CD4-positive, alpha-beta memory T cell (primary cell): ENCODE measurements around the gene PIK3R5. TPM values are rescaled to one million over a fixed set of nuclear protein-coding genes. Genes with fewer than 3 reads are reported as not detected.

Experiments used
- CTCF ChIA-PET: fragments of 350-600 bp; sonication (Branson Sonifier 250); formaldehyde crosslinking; loops from one replicate; lab custom pipeline; 2021; ENCODE audit warnings: inconsistent platforms; ENCODE audit not compliant: partially characterized antibody; lab: Charles Lee
- POLR2A ChIA-PET: fragments of 350-600 bp; sonication (Branson Sonifier 250); formaldehyde crosslinking; loops from one replicate; lab custom pipeline; 2021; ENCODE audit not compliant: partially characterized antibody; lab: Charles Lee
- DNase-seq, 5 donors: peaks; one replicate each; pipeline versions ENCODE4 v3.0.0 to v3.0.0-alpha.2; 2020 to 2022; ENCODE audit warnings: mixed read lengths in 1 of 5
- H3K27ac ChIP-seq: one replicate; pipeline ENCODE4 v1.7.0; 2013; ENCODE audit warnings: low read depth, low read length
- H3K27me3 ChIP-seq: 2 replicates; pipeline ENCODE4 v1.7.0; 2013; ENCODE audit warnings: mild to moderate bottlenecking, low read length, moderate library complexity; ENCODE audit not compliant: insufficient read depth
- H3K36me3 ChIP-seq: 2 replicates; pipeline ENCODE4 v1.7.0; 2013; ENCODE audit warnings: mild to moderate bottlenecking, low read length, moderate library complexity; ENCODE audit not compliant: insufficient read depth
- H3K4me1 ChIP-seq: 2 replicates; pipeline ENCODE4 v1.7.0; 2013; ENCODE audit warnings: mild to moderate bottlenecking, low read length, moderate library complexity; ENCODE audit not compliant: insufficient read depth
- H3K4me3 ChIP-seq, 2 donors: one replicate each; pipeline ENCODE4 v1.7.0; 2013; ENCODE audit warnings: low read length in 2 of 2, mild to moderate bottlenecking in 1 of 2
- H3K9me3 ChIP-seq, 2 donors: one replicate each; pipeline ENCODE4 v1.7.0; 2013; ENCODE audit warnings: low read length in 2 of 2, control low read depth in 1 of 2; ENCODE audit not compliant: control insufficient read depth in 1 of 2
- H3K27ac Mint-ChIP-seq, 7 donors: one replicate each; pipeline ENCODE4 v1.8.0; 2020 to 2021; ENCODE audit warnings: mixed read lengths in 7 of 7, mild to moderate bottlenecking in 6 of 7, inconsistent platforms in 3 of 7, moderate library complexity in 3 of 7
- H3K27me3 Mint-ChIP-seq, 2 donors: one replicate each; pipeline ENCODE4 v1.8.0; 2020 to 2021; ENCODE audit warnings: mixed read lengths in 2 of 2
- H3K36me3 Mint-ChIP-seq, 2 donors: one replicate each; pipeline ENCODE4 v1.8.0; 2020 to 2021; ENCODE audit warnings: mixed read lengths in 2 of 2, inconsistent platforms in 1 of 2, mild to moderate bottlenecking in 1 of 2
- H3K4me1 Mint-ChIP-seq, 4 donors: one replicate each; pipeline ENCODE4 v1.8.0; 2020 to 2021; ENCODE audit warnings: mixed read lengths in 4 of 4, mild to moderate bottlenecking in 1 of 4
- H3K4me3 Mint-ChIP-seq, 8 donors: one replicate each; pipeline ENCODE4 v1.8.0; 2020 to 2021; ENCODE audit warnings: mixed read lengths in 8 of 8, mild to moderate bottlenecking in 7 of 8, moderate library complexity in 6 of 8, inconsistent platforms in 3 of 8
- H3K9me3 Mint-ChIP-seq, 8 donors: one replicate each; pipeline ENCODE4 v1.8.0; 2020 to 2021; ENCODE audit warnings: mixed read lengths in 8 of 8, mild to moderate bottlenecking in 5 of 8, inconsistent platforms in 3 of 8, moderate library complexity in 1 of 8
- intact Hi-C: fragments of 100-400 bp; cut with micrococcal nuclease; formaldehyde crosslinking; loops from one replicate; pipeline ENCODE4 v1.15.1; 2023
- polyA plus RNA-seq, 2 donors: library from polyadenylated mRNA; unstranded; fragments of 300-500 nt; fragmentation: Illumina TruSeq; gene quantifications; one replicate each; pipeline ENCODE4 v1.2.3, GENCODE V29; 2021
- total RNA-seq, 2 experiments: library from RNA; stranded (reverse); gene quantifications; one replicate each; pipeline ENCODE4 v1.2.3, GENCODE V29; 2021

Gene PIK3R5
- total and polyA plus RNA-seq, 4 experiments from 2014 or later, result 18.5 to 89.4 (median 73.6) TPM

- H3K36me3 ChIP-seq, result no peaks in the 10 kb centered on the region
- Mint-ChIP-seq H3K4me3 (no peak overlapping the region), H3K4me1 (no peaks in the 10 kb centered on the region), H3K27ac (peak overlapping the region in 1 of 7 donors; percentile 53), H3K27me3 (no peaks in the 10 kb centered on the region), H3K9me3 (peaks cover 0 to 3% (median 0%) of the 10 kb centered on the region in 8 donors), H3K36me3 (peaks cover 0 to 10% of the 10 kb centered on the region in 2 donors)
- ChIA-PET CTCF (no interaction called here), POLR2A (no interaction called here)
- no peak overlapping the region for H3K27ac ChIP-seq
- no peak for DNase-seq
- no peaks in the 10 kb centered on the region for H3K4me1 ChIP-seq
- intact Hi-C loops, result no loop called here
- H3K4me3 ChIP-seq, result no peak overlapping the region
- no peaks in the 10 kb centered on the region for H3K27me3 ChIP-seq
- H3K9me3 ChIP-seq, result no peaks in the 10 kb centered on the region
Measured at GRCh38 chr17:8839410-8839935, 126.0 kb downstream of the PIK3R5 start.

GRCh38 chr17:8838551-8839095 is 126.9 kb downstream of the PIK3R5 start:
- no peak overlapping the region for H3K4me3 Mint-ChIP-seq
- H3K4me1 ChIP-seq, result no peaks in the 10 kb centered on the region
- POLR2A ChIA-PET, result no interaction called here
- peaks cover 0 to 10% of the 10 kb centered on the region in 2 donors for H3K36me3 Mint-ChIP-seq
- H3K27ac ChIP-seq, result no peak overlapping the region
- CTCF ChIA-PET, result no interaction called here
- no peaks in the 10 kb centered on the region for H3K27me3 ChIP-seq
- H3K27me3 Mint-ChIP-seq, result no peaks in the 10 kb centered on the region
- intact Hi-C loops, result no loop called here
- H3K9me3 ChIP-seq, result no peaks in the 10 kb centered on the region
- peaks cover 0 to 3% (median 0%) of the 10 kb centered on the region in 8 donors for H3K9me3 Mint-ChIP-seq
- no peak for DNase-seq
- H3K4me1 Mint-ChIP-seq, result no peaks in the 10 kb centered on the region
- H3K36me3 ChIP-seq, result no peaks in the 10 kb centered on the region
- no peak overlapping the region for H3K4me3 ChIP-seq
- no peak overlapping the region for H3K27ac Mint-ChIP-seq

- no peak overlapping the region for H3K4me3 Mint-ChIP-seq
- CTCF ChIA-PET, result no interaction called here
- Histone ChIP-seq H3K4me3 (no peak overlapping the region), H3K9me3 (no peaks in the 10 kb centered on the region), H3K27ac (no peak overlapping the region), H3K36me3 (no peaks in the 10 kb centered on the region), H3K27me3 (no peaks in the 10 kb centered on the region), H3K4me1 (no peaks in the 10 kb centered on the region)
- POLR2A ChIA-PET, result no interaction called here
- H3K9me3 Mint-ChIP-seq, result peaks cover 0 to 3% (median 0%) of the 10 kb centered on the region in 8 donors
- no peak for DNase-seq
- H3K4me1 Mint-ChIP-seq, result no peaks in the 10 kb centered on the region
- peaks cover 0 to 10% of the 10 kb centered on the region in 2 donors for H3K36me3 Mint-ChIP-seq
- intact Hi-C loops, result no loop called here
- H3K27me3 Mint-ChIP-seq, result no peaks in the 10 kb centered on the region
- H3K27ac Mint-ChIP-seq, result no peak overlapping the region
Measured at GRCh38 chr17:8837563-8838075, 127.9 kb downstream of the PIK3R5 start.

- no peak overlapping the region for H3K4me3 Mint-ChIP-seq
- ChIA-PET CTCF (no interaction called here), POLR2A (no interaction called here)
- Histone ChIP-seq H3K4me3 (no peak overlapping the region), H3K36me3 (no peaks in the 10 kb centered on the region), H3K27me3 (no peaks in the 10 kb centered on the region), H3K4me1 (no peaks in the 10 kb centered on the region), H3K27ac (no peak overlapping the region), H3K9me3 (no peaks in the 10 kb centered on the region)
- intact Hi-C loops, result no loop called here
- no peaks in the 10 kb centered on the region for H3K27me3 Mint-ChIP-seq
- H3K36me3 Mint-ChIP-seq, result peaks cover 0 to 7% of the 10 kb centered on the region in 2 donors
- no peak overlapping the region for H3K27ac Mint-ChIP-seq
- no peak for DNase-seq
- peaks cover 0 to 3% (median 0%) of the 10 kb centered on the region in 8 donors for H3K9me3 Mint-ChIP-seq
- H3K4me1 Mint-ChIP-seq, result no peaks in the 10 kb centered on the region
Measured at GRCh38 chr17:8836821-8837562, 128.5 kb downstream of the PIK3R5 start.

- Histone ChIP-seq H3K27me3 (no peaks in the 10 kb centered on the region), H3K9me3 (no peaks in the 10 kb centered on the region), H3K27ac (no peak overlapping the region), H3K4me3 (no peak overlapping the region), H3K36me3 (no peaks in the 10 kb centered on the region), H3K4me1 (no peaks in the 10 kb centered on the region)
- Mint-ChIP-seq H3K27ac (no peak overlapping the region), H3K36me3 (peaks cover 0 to 7% of the 10 kb centered on the region in 2 donors), H3K4me3 (no peak overlapping the region), H3K4me1 (no peaks in the 10 kb centered on the region), H3K9me3 (peaks cover 0 to 3% (median 0%) of the 10 kb centered on the region in 8 donors), H3K27me3 (no peaks in the 10 kb centered on the region)
- intact Hi-C loops, result no loop called here
- ChIA-PET POLR2A (no interaction called here), CTCF (no interaction called here)
- no peak for DNase-seq
Measured at GRCh38 chr17:8835631-8836364, 129.7 kb downstream of the PIK3R5 start.

GRCh38 chr17:8835106-8835505 is 130.4 kb downstream of the PIK3R5 start:
- H3K9me3 Mint-ChIP-seq, result peaks cover 0 to 3% (median 0%) of the 10 kb centered on the region in 8 donors
- CTCF ChIA-PET, result interaction anchor here (1.9 kb wide), 1 partner anchor 70 kb away, joined by 3 read pairs; no protein-coding TSS in a partner anchor
- H3K9me3 ChIP-seq, result no peaks in the 10 kb centered on the region
- no peaks in the 10 kb centered on the region for H3K4me1 ChIP-seq
- no peak for DNase-seq
- intact Hi-C loops, result no loop called here
- H3K4me1 Mint-ChIP-seq, result no peaks in the 10 kb centered on the region
- H3K27me3 Mint-ChIP-seq, result no peaks in the 10 kb centered on the region
- POLR2A ChIA-PET, result no interaction called here
- no peak overlapping the region for H3K27ac Mint-ChIP-seq
- H3K27ac ChIP-seq, result no peak overlapping the region
- no peak overlapping the region for H3K4me3 Mint-ChIP-seq
- no peaks in the 10 kb centered on the region for H3K27me3 ChIP-seq
- H3K4me3 ChIP-seq, result no peak overlapping the region
- peaks cover 0 to 7% of the 10 kb centered on the region in 2 donors for H3K36me3 Mint-ChIP-seq
- H3K36me3 ChIP-seq, result no peaks in the 10 kb centered on the region
